NCI-H524 (cell line): ENCODE measurements around the gene OR52W1.

Source experiments
- DNase-seq, 2 experiments: peaks; one replicate each; lab custom pipeline; 2025; lab: John Stamatoyannopoulos, UW

OR52W1 gene

GRCh38 chr11:6199174-6199810 is at the start of gene OR52W1:
OR52W1 (plus strand) TSS chr11:6199224; CDS start chr11:6199224, 0 bp downstream.
- DNase-seq = no peak

- DNase-seq = no peak
Measured at GRCh38 chr11:6151117-6151516, 47.9 kb upstream of the OR52W1 start.

DNA sequence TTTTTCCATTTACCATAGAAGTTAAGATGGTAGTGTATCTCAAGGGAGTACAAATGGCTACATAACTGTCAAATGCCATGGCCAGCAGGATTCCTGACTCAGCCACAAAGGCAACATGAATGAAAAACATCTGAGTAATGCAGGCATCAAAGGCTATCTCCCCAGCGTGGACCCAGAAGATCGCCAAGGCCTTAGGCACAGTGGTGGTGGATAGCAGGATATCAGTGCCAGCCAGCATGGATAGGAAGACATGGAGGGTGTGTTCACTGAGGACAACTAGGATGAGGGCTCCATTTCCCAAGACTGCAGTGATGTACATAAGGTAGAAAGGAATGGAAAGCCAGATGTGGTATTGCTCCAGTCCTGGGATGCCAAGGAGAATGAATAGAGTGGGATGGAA is 46.9 kb upstream of the OR52W1 start:
- no peak for DNase-seq

- no peak for DNase-seq
Measured at GRCh38 chr11:6156628-6157359, 42.2 kb upstream of the OR52W1 start.

DNA sequence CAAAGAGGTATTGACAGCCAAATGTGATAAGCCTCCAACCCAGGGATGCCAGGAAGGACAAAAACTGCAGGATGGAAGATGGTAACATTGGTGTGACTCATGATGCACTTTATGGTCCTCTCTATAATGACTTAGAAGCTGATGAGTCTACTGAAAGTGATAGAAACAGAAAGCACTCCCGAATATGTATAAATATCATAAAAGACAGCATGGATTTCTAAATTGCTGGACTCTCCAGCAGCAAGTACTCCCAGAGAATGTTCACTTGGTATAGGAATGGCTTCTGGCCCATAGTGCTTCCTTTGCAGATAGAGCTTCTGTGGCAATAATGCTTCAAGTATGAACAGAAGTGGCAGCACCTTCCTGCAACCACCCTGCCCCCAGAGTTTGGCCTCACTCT is 28.8 kb upstream of the OR52W1 start, which contains the start of gene OR52B2:
Gene OR52B2 (minus strand): TSS at position 101 of the 400 bp plus-strand sequence. CDS start 0 bp downstream, at position 101.
- no peak for DNase-seq

- no peak for DNase-seq
Measured at GRCh38 chr11:6175440-6175839, 23.6 kb upstream of the OR52W1 start.

DNA sequence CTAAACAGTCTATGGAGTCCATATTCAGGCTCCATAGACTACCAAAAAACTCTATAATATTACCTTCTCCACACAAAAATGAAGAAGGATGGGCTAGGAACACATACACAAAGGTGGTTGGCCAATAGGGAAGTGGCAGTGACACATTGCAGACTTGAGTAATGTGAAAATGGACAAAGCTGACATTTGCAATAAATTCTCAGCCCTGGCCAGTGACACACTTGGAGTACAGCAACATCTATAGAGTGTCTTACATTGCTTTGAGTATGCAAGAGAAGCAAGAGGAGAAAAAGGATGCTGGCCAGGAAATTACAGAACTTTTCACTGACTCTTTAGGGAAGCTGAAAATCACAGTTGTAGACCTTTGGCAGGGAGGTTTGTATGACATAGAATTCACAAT is 7.3 kb upstream of the OR52W1 start:
- DNase-seq = no peak

GRCh38 chr11:6194065-6194581 is 4.9 kb upstream of the OR52W1 start:
- no peak for DNase-seq

DNA sequence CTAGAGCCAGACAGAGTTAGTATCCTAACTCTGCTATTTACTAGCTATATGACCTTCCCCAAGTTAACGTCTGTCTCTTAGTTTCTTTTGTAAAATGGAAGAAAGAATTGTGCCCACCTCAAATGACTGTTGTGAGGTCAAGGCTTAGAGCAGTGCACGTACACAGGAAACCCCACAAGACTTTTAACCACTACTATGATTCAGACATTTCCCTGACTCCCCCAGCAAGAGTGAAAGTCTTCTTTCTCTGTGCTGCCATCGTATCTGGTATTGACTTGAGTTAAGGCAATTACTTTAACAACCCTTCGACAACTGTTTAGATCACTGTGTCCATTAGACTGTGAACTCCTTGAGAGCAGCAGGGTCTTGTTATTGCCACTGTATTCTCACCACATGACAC is 2.6 kb upstream of the OR52W1 start:
- DNase-seq = no peak

GRCh38 chr11:6197466-6198200 is 1.4 kb upstream of the OR52W1 start:
- DNase-seq = no peak

GRCh38 chr11:6200975-6201374 is 2.0 kb downstream of the OR52W1 start:
- DNase-seq = no peak

DNA sequence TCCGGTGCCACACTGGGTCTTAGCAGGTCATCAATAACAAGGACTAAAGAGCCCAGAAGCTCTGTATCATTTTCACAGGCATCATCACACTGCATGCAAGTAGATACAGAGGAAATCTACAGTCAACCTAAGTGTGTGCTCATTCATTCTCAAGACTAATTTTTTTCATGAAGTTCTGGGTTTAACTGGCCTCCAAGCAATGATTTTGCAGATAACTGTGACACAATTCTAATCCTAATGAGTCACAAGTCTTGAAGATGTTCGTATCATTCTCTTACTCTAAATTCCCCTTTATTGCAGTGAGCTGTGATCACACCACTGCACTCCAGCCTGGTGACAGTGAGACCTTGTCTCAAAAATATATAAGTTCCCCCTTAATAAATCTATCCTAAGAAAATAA is 2.5 kb downstream of the OR52W1 start:
- DNase-seq = no peak

- DNase-seq = no peak
Measured at GRCh38 chr11:6202041-6202440, 3.0 kb downstream of the OR52W1 start.

DNA sequence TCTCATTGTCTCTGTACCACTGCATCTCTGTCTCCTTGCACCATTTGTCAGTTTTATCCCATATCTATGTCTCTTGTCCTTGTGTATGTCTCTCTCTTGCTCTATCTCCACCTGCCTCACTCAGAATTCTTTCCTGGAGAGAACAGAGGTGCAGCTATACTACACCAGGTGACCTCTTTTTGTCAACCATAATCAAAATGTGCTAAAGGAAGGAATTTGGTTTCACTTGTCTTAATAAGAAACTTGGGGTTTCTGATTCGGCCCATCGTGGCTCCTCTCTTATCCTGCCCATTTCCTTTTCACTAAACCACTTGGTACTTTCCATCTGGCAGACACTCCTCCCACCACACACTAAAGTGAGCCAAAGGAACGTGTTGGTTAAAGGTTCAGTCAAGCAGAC is 4.3 kb downstream of the OR52W1 start:
- no peak for DNase-seq

DNA sequence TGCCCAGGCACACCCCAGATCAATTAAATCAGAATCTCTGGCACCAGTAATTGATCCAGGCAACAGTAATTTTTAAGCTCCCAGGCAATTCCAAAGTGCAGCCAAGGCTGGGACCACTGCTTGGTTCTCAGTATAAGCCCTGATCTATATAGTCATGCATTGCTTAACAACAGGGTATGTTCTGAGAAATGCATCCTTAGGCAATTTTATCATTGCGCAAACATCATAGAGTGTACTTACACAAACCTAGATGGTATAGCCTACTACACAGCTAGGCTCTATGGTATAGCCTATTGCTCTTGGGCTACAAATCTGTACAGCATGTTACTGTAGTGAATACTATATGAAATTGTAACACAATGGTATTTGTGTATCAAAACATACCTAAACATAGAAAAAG is 5.7 kb downstream of the OR52W1 start:
- no peak for DNase-seq

GRCh38 chr11:6205366-6205765 is 6.3 kb downstream of the OR52W1 start, which contains the start of gene C11orf42:
C11orf42 (plus strand) TSS chr11:6205557; CDS start chr11:6205616, 59 bp downstream.
- DNase-seq = no peak

- DNase-seq = no peak
Measured at GRCh38 chr11:6206456-6207180, 7.6 kb downstream of the OR52W1 start.

- DNase-seq = no peak
Measured at GRCh38 chr11:6209801-6210200, 10.8 kb downstream of the OR52W1 start.

GRCh38 chr11:6210274-6210955 is 11.4 kb downstream of the OR52W1 start:
- no peak for DNase-seq

DNA sequence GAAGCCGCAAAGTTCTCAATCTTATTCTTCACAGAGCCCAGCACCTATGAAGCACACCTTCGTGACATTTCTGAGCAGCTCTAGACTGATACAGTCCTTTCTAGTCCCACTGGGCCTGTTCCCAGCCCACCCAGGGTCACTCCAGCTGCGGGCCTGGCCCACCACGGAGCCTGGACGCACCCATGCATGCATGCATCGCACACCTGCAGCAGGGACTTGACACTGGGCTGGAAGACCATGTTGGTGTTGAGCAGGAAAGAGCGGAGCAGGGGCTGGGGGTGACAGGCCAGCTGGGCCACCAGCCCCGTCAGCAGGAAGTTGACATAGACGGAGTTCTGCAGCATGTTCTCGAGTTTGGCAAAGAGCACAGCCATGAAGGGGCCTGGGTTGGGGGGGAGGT is 15.5 kb downstream of the OR52W1 start:
- no peak for DNase-seq

- no peak for DNase-seq
Measured at GRCh38 chr11:6216501-6216900, 17.5 kb downstream of the OR52W1 start.
